SK-N-SH (cell line): ENCODE results near the gene WNT3. TPM values are rescaled to one million over a fixed set of nuclear protein-coding genes. Genes with fewer than 3 reads are reported as not detected.

ENCODE experiments used
- CTCF ChIA-PET: fragments of 300-600, 350-600 bp; formaldehyde crosslinking; extraction: SDS; loops from one replicate; lab custom pipeline; 2021; lab: Yijun Ruan, JAX
- POLR2A ChIA-PET: fragments of 350-600 bp; sonication (Branson Sonifier 250); formaldehyde crosslinking; extraction: SDS; loops from one replicate; lab custom pipeline; 2020; ENCODE audit warnings: antibody characterized with exemption, inconsistent platforms; lab: Yijun Ruan, JAX
- DNase-seq: peaks from one replicate; pipeline ENCODE4 v3.0.0; 2012
- H2AFZ ChIP-seq: fragments of 200-600 bp; sonication (generic); 2 replicates; pipeline ENCODE4 v1.8.1; 2016; ENCODE audit warnings: antibody characterized with exemption, mild to moderate bottlenecking, low read depth
- H3F3A ChIP-seq: fragments of 200-600 bp; sonication (generic); replicated peaks from 2 replicates; pipeline ENCODE3; 2016; ENCODE audit warnings: antibody characterized with exemption, mild to moderate bottlenecking; ENCODE audit not compliant: insufficient read depth
- H3K27ac ChIP-seq, 2 experiments: fragments of 200-500 bp in 1 of 2; fragments of 200-600 bp in 1 of 2; sonication (Bioruptor generic) in 1 of 2; sonication (generic), shearing (Covaris generic) in 1 of 2; 2 replicates each; pipeline versions ENCODE4 v1.5.1 to v1.6.1; 2014 to 2016; ENCODE audit warnings: low read depth in 2 of 2, inconsistent platforms in 1 of 2, low read length in 1 of 2, mild to moderate bottlenecking in 1 of 2, mixed read lengths in 1 of 2
- H3K27me3 ChIP-seq: fragments of 200-600 bp; sonication (generic), shearing (Covaris generic); 2 replicates; pipeline ENCODE4 v1.6.1; 2016; ENCODE audit warnings: mixed run types; ENCODE audit not compliant: insufficient read depth
- H3K36me3 ChIP-seq, 2 experiments: fragments of 200-500 bp in 1 of 2; fragments of 200-600 bp in 1 of 2; sonication (Bioruptor generic) in 1 of 2; sonication (generic) in 1 of 2; replicated peaks in 1 of 2; 2 replicates each; pipeline versions ENCODE3 to v1.5.1; 2014 to 2016; ENCODE audit warnings: low read length in 1 of 2, mild to moderate bottlenecking in 1 of 2; ENCODE audit not compliant: insufficient read depth in 2 of 2, control insufficient read depth in 1 of 2
- H3K4me1 ChIP-seq, 2 experiments: fragments of 200-500 bp in 1 of 2; fragments of 200-600 bp in 1 of 2; sonication (Bioruptor generic) in 1 of 2; sonication (generic), shearing (Covaris generic) in 1 of 2; 2 replicates each; pipeline versions ENCODE4 v1.5.1 to v1.6.1; 2014 to 2016; ENCODE audit warnings: low read depth in 1 of 2, low read length in 1 of 2, mixed run types in 1 of 2; ENCODE audit not compliant: insufficient read depth in 2 of 2, control insufficient read depth in 1 of 2
- H3K4me2 ChIP-seq: fragments of 200-600 bp; sonication (generic), shearing (Covaris generic); 2 replicates; pipeline ENCODE4 v1.6.1; 2017; ENCODE audit warnings: mixed run types
- H3K4me3 ChIP-seq, 2 experiments: fragments of 200-500 bp in 1 of 2; fragments of 200-600 bp in 1 of 2; sonication (Bioruptor generic) in 1 of 2; sonication (generic), shearing (Covaris generic) in 1 of 2; 2 replicates each; pipeline versions ENCODE4 v1.5.1 to v1.8.1; 2014 to 2016; ENCODE audit warnings: low read depth in 2 of 2, inconsistent platforms in 1 of 2, low read length in 1 of 2, mild to moderate bottlenecking in 1 of 2, mixed read lengths in 1 of 2, moderate library complexity in 1 of 2
- H3K79me2 ChIP-seq: fragments of 200-600 bp; sonication (generic); 2 replicates; pipeline ENCODE4 v1.8.1; 2017; ENCODE audit warnings: mild to moderate bottlenecking; ENCODE audit not compliant: insufficient read depth
- H3K9ac ChIP-seq: fragments of 200-600 bp; sonication (generic); 2 replicates; pipeline ENCODE4 v1.6.1; 2017; ENCODE audit warnings: mixed run types
- H3K9me2 ChIP-seq: fragments of 200-600 bp; sonication (generic); 2 replicates; pipeline ENCODE4 v1.6.1; 2017; ENCODE audit warnings: mixed run types
- H3K9me3 ChIP-seq: fragments of 200-600 bp; sonication (generic); 2 replicates; pipeline ENCODE4 v1.6.1; 2017; ENCODE audit warnings: mixed run types, mild to moderate bottlenecking, moderate library complexity
- H4K20me1 ChIP-seq: fragments of 200-600 bp; sonication (generic); 2 replicates; pipeline ENCODE4 v1.6.1; 2017; ENCODE audit warnings: mild to moderate bottlenecking, mixed run types; ENCODE audit not compliant: insufficient read depth
- CHD2 ChIP-seq: fragments of 150-350 bp; IDR thresholded peaks from 2 replicates; pipeline ENCODE4 v1.6.1; 2018; ENCODE audit warnings: low read length; ENCODE audit not compliant: partially characterized antibody
- EP300 ChIP-seq, 2 experiments: IDR thresholded peaks; 2 replicates each; pipeline versions ENCODE4 v1.4.0 to v1.6.1; 2012; ENCODE audit warnings: borderline replicate concordance in 1 of 2, low read depth in 1 of 2, low read length in 1 of 2
- FOSL2 ChIP-seq: IDR thresholded peaks from 2 replicates; pipeline ENCODE4 v1.4.0; 2012; ENCODE audit warnings: low read depth, mild to moderate bottlenecking, moderate library complexity, borderline replicate concordance
- FOXJ3 ChIP-seq: sonication (generic); formaldehyde crosslinking; IDR thresholded peaks from 2 replicates; pipeline ENCODE4 v1.5.1; 2020; ENCODE audit warnings: mild to moderate bottlenecking, missing genetic modification reagents
- FOXM1 ChIP-seq: IDR thresholded peaks from 2 replicates; pipeline ENCODE4 v1.4.0; 2012; ENCODE audit warnings: low read depth, mild to moderate bottlenecking
- GABPA ChIP-seq: IDR thresholded peaks from 2 replicates; pipeline ENCODE4 v1.4.0; 2012; ENCODE audit warnings: low read depth, mild to moderate bottlenecking
- JUND ChIP-seq: IDR thresholded peaks from 2 replicates; pipeline ENCODE4 v1.4.0; 2012
- MEF2A ChIP-seq: IDR thresholded peaks from 2 replicates; pipeline ENCODE4 v1.4.0; 2012; ENCODE audit warnings: low read depth, borderline replicate concordance
- MXI1 ChIP-seq: IDR thresholded peaks from 2 replicates; pipeline ENCODE4 v1.6.1; 2012; ENCODE audit warnings: mild to moderate bottlenecking, low read depth, low read length, improper control_type of control experiment
- NFIC ChIP-seq: IDR thresholded peaks from 2 replicates; pipeline ENCODE4 v1.4.0; 2012; ENCODE audit warnings: borderline replicate concordance
- NRF1 ChIP-seq: IDR thresholded peaks from 2 replicates; pipeline ENCODE4 v1.6.1; 2012; ENCODE audit warnings: low read depth, mild to moderate bottlenecking, low read length
- POLR2AphosphoS5 ChIP-seq: IDR thresholded peaks from 2 replicates; pipeline ENCODE4 v1.6.1; 2012; ENCODE audit warnings: low read depth, low read length
- RFX5 ChIP-seq: IDR thresholded peaks from 2 replicates; pipeline ENCODE4 v1.6.1; 2012; ENCODE audit warnings: mild to moderate bottlenecking, improper control_type of control experiment, low read length
- SIN3A ChIP-seq: IDR thresholded peaks from 2 replicates; pipeline ENCODE4 v1.6.1; 2012; ENCODE audit warnings: low read depth, mild to moderate bottlenecking, low read length, moderate library complexity, borderline replicate concordance
- TAF1 ChIP-seq: IDR thresholded peaks from 2 replicates; pipeline ENCODE4 v1.6.1; 2012; ENCODE audit warnings: low read depth, mild to moderate bottlenecking, low read length, moderate library complexity, borderline replicate concordance
- TCF12 ChIP-seq: IDR thresholded peaks from 2 replicates; pipeline ENCODE4 v1.4.0; 2012
- TEAD4 ChIP-seq: IDR thresholded peaks from 2 replicates; pipeline ENCODE4 v1.4.0; 2012; ENCODE audit warnings: mild to moderate bottlenecking, borderline replicate concordance; ENCODE audit not compliant: insufficient read depth
- WGBS: methylation state at CpG from one replicate; pipeline ENCODE4 v1.1.6; 2017; ENCODE audit warnings: low lambda C conversion rate; 5-methylcytosine and 5-hydroxymethylcytosine counted together
- polyA plus RNA-seq, 3 experiments: library from polyadenylated mRNA; depleted of rRNA; stranded (reverse); fragments of >200 nt; gene quantifications; 2 replicates each; pipeline ENCODE4 v1.2.3, GENCODE V29; 2012
- TF ChIP-seq, protein P1 (sequence below): IDR thresholded peaks from 2 replicates; pipeline ENCODE4 v1.4.0; 2012; ENCODE audit warnings: low read depth, borderline replicate concordance
- TF ChIP-seq, protein P2 (sequence below): fragments of 150-350 bp; IDR thresholded peaks from 2 replicates; pipeline ENCODE4 v1.6.1; 2016; ENCODE audit warnings: mild to moderate bottlenecking, low read depth, low read length
- TF ChIP-seq, protein P3 (sequence below): IDR thresholded peaks from 2 replicates; pipeline ENCODE4 v1.6.1; 2012; ENCODE audit warnings: mild to moderate bottlenecking, low read depth, low read length, moderate library complexity
- TF ChIP-seq, protein P4 (sequence below): IDR thresholded peaks from 2 replicates; pipeline ENCODE4 v1.4.0; 2012; ENCODE audit warnings: low read depth, borderline replicate concordance

The WNT3 gene
- polyA plus RNA-seq, 1 of the 3 experiments (the other 2 are of a cell fraction), result 5.3 TPM

DNA sequence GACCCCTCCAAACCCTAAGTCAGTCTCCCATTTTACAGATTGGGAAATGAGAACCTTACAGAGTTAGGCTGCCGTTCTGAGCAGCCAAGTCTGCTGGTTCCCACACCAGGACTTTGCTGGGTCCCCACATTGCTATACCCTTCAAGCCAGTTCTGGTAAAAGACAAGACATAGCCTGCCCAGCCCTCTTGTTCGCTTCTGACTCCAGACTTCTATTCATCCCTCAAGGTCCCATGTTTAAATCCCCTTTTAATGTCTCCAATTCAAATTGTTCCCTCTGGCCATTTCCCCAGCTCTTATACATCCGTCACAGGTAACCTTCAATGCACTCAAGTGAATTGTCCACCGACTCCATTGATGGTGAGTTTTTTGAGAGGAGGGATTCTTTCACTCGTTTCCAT, 30.2 kb downstream of the WNT3 start (continued):
- no peak for TF ChIP-seq EP300 (IDR thresholded peaks at IDR 0.05; ENCODE audit: borderline replicate concordance in 1 of 2, low read depth in 1 of 2, low read length in 1 of 2)
- no peak for TF ChIP-seq GABPA
- TF ChIP-seq, protein P1, sequence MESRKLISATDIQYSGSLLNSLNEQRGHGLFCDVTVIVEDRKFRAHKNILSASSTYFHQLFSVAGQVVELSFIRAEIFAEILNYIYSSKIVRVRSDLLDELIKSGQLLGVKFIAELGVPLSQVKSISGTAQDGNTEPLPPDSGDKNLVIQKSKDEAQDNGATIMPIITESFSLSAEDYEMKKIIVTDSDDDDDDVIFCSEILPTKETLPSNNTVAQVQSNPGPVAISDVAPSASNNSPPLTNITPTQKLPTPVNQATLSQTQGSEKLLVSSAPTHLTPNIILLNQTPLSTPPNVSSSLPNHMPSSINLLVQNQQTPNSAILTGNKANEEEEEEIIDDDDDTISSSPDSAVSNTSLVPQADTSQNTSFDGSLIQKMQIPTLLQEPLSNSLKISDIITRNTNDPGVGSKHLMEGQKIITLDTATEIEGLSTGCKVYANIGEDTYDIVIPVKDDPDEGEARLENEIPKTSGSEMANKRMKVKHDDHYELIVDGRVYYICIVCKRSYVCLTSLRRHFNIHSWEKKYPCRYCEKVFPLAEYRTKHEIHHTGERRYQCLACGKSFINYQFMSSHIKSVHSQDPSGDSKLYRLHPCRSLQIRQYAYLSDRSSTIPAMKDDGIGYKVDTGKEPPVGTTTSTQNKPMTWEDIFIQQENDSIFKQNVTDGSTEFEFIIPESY, result no peak
- TF ChIP-seq POLR2AphosphoS5, result no peak
- no peak for TF ChIP-seq MEF2A
- TF ChIP-seq NFIC, result no peak
- TF ChIP-seq NRF1, result no peak
- TF ChIP-seq FOSL2, result no peak
- no peak for TF ChIP-seq MXI1
- no peak for TF ChIP-seq TCF12
- TF ChIP-seq SIN3A, result no peak
- TF ChIP-seq, protein P2, sequence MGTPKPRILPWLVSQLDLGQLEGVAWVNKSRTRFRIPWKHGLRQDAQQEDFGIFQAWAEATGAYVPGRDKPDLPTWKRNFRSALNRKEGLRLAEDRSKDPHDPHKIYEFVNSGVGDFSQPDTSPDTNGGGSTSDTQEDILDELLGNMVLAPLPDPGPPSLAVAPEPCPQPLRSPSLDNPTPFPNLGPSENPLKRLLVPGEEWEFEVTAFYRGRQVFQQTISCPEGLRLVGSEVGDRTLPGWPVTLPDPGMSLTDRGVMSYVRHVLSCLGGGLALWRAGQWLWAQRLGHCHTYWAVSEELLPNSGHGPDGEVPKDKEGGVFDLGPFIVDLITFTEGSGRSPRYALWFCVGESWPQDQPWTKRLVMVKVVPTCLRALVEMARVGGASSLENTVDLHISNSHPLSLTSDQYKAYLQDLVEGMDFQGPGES, result no peak

DNA sequence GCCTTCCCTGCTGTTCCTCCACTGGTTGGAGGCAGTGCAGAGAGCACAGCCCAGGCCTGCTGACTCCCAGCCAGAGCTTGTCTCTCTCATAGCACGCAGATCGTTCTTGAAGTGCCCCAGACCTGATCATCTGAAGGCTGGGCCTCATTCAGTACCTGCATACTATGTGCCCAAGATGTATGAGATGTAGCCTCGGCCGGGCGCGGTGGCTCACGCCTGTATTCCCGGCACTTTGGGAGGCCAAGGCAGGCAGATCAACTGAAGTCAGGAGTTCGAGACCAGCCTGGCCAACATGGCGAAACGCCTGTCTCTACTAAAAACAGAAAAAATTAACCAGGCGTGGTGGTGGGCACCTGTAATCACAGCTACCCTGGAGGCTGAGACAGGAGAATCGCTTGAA, 31.0 kb downstream of the WNT3 start:
- Histone ChIP-seq H3K36me3 (no peaks in the 10 kb centered on the region), H2AFZ (no peak overlapping the region), H3K4me3 (no peak overlapping the region), H3K79me2 (no peaks in the 10 kb centered on the region), H3K4me1 (peaks cover 0 to 5% of the 10 kb centered on the region in 2 experiments; a peak in 1 of 4 replicates), H3K27me3 (no peaks in the 10 kb centered on the region; the same call in 1 of the 2 replicates), H3K9me2 (no peaks in the 10 kb centered on the region), H3K4me2 (no peak overlapping the region), H3K9ac (no peak overlapping the region), H3K27ac (no peak overlapping the region), H3K9me3 (no peaks in the 10 kb centered on the region), H3F3A (no peaks in the 10 kb centered on the region), H4K20me1 (no peaks in the 10 kb centered on the region)
- CTCF ChIA-PET, result interaction anchor here (1.0 to 11.4 kb wide), 5 partner anchors 9 to 155 kb away, joined by 3 to 76 read pairs (median 4); no protein-coding TSS in a partner anchor
- WGBS, result 88% methylated on average over 13 of the region's 13 CpGs
- no peak for DNase-seq
- POLR2A ChIA-PET, result no interaction called here
- TF ChIP-seq NFIC (no peak), RFX5 (no peak), FOSL2 (no peak), TEAD4 (no peak), EP300 (IDR thresholded peaks at IDR 0.05; ENCODE audit: borderline replicate concordance in 1 of 2, low read depth in 1 of 2, low read length in 1 of 2) (no peak), CHD2 (no peak), FOXM1 (no peak), FOXJ3 (CRISPR knock-in tag) (no peak), TAF1 (no peak), SIN3A (no peak), GABPA (no peak), MEF2A (no peak), POLR2AphosphoS5 (no peak), MXI1 (no peak), NRF1 (no peak), JUND (no peak)
- TF ChIP-seq, protein P3, sequence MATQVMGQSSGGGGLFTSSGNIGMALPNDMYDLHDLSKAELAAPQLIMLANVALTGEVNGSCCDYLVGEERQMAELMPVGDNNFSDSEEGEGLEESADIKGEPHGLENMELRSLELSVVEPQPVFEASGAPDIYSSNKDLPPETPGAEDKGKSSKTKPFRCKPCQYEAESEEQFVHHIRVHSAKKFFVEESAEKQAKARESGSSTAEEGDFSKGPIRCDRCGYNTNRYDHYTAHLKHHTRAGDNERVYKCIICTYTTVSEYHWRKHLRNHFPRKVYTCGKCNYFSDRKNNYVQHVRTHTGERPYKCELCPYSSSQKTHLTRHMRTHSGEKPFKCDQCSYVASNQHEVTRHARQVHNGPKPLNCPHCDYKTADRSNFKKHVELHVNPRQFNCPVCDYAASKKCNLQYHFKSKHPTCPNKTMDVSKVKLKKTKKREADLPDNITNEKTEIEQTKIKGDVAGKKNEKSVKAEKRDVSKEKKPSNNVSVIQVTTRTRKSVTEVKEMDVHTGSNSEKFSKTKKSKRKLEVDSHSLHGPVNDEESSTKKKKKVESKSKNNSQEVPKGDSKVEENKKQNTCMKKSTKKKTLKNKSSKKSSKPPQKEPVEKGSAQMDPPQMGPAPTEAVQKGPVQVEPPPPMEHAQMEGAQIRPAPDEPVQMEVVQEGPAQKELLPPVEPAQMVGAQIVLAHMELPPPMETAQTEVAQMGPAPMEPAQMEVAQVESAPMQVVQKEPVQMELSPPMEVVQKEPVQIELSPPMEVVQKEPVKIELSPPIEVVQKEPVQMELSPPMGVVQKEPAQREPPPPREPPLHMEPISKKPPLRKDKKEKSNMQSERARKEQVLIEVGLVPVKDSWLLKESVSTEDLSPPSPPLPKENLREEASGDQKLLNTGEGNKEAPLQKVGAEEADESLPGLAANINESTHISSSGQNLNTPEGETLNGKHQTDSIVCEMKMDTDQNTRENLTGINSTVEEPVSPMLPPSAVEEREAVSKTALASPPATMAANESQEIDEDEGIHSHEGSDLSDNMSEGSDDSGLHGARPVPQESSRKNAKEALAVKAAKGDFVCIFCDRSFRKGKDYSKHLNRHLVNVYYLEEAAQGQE, result no peak
- TF ChIP-seq, protein P4, sequence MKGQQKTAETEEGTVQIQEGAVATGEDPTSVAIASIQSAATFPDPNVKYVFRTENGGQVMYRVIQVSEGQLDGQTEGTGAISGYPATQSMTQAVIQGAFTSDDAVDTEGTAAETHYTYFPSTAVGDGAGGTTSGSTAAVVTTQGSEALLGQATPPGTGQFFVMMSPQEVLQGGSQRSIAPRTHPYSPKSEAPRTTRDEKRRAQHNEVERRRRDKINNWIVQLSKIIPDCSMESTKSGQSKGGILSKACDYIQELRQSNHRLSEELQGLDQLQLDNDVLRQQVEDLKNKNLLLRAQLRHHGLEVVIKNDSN, result no peak
- TF ChIP-seq, protein P1, result no peak
